HCT116 (cell line): ENCODE results near the gene CHCHD10. TPM values are rescaled to one million over a fixed set of nuclear protein-coding genes. Genes with fewer than 3 reads are reported as not detected.

Experiments used
- ATAC-seq: fragments of 200-7000 bp; cut with Tn5 transposase; 2 replicates; pipeline ENCODE4 v1.9.1; 2020; ENCODE audit warnings: mild to moderate bottlenecking, moderate library complexity
- BruUV-seq: library from RNA; stranded (reverse); fragments of 400-500 nt; replicated peaks from 2 replicates; lab custom pipeline; 2021; lab: Mats Ljungman, UMichigan
- CTCF ChIA-PET: fragments of 300-600 bp; sonication (Branson Sonifier 250); formaldehyde crosslinking; loops from one replicate; lab custom pipeline; 2021; ENCODE audit warnings: antibody characterized with exemption; lab: Charles Lee
- POLR2A ChIA-PET: fragments of 300-600, 350-600 bp; sonication (Branson Sonifier 250); formaldehyde crosslinking; loops from one replicate; lab custom pipeline; 2021; ENCODE audit warnings: antibody characterized with exemption; lab: Charles Lee
- RAD21 ChIA-PET, 2 experiments: fragments of 300-600 bp; sonication (Branson Sonifier 250); formaldehyde crosslinking; loops; one replicate each; lab custom pipeline; 2023; ENCODE audit warnings: low total read pairs in 2 of 2; ENCODE audit not compliant: uncharacterized antibody in 2 of 2, unreplicated experiment in 2 of 2, low non-redundant PET in 1 of 2; lab: Charles Lee
- DNase-seq: peaks from one replicate; pipeline ENCODE4 v3.0.0-alpha.2; 2010; ENCODE audit warnings: low read depth, low spot score
- H2AFZ ChIP-seq: fragments of 200-600 bp; shearing (Covaris generic), sonication (generic); 2 replicates; pipeline ENCODE4 v1.6.1; 2017; ENCODE audit warnings: low read depth, mixed run types, mixed read lengths, antibody characterized with exemption, low read length; ENCODE audit not compliant: poor library complexity, severe bottlenecking
- H3K27ac ChIP-seq: 2 replicates; pipeline ENCODE4 v1.5.1; 2012; ENCODE audit warnings: low read depth, low read length
- H3K27me3 ChIP-seq: fragments of 200-600 bp; sonication (generic); 2 replicates; pipeline ENCODE4 v1.6.1; 2016; ENCODE audit warnings: mixed run types, low read length, mixed read lengths; ENCODE audit not compliant: insufficient read depth
- H3K36me3 ChIP-seq, 2 experiments: fragments of 200-500 bp in 1 of 2; fragments of 200-600 bp in 1 of 2; sonication (Bioruptor generic) in 1 of 2; sonication (generic) in 1 of 2; 2 replicates each; pipeline versions ENCODE4 v1.5.1 to v1.6.1; 2014 to 2016; ENCODE audit warnings: low read length in 2 of 2, inconsistent platforms in 1 of 2, mixed read lengths in 1 of 2, mixed run types in 1 of 2; ENCODE audit not compliant: insufficient read depth in 2 of 2, control insufficient read depth in 1 of 2
- H3K4me1 ChIP-seq, 2 experiments: fragments of 200-600 bp in 1 of 2; sonication (generic) in 1 of 2; 2 replicates each; pipeline versions ENCODE4 v1.5.1 to v1.6.1; 2012 to 2017; ENCODE audit warnings: low read length in 2 of 2, inconsistent platforms in 1 of 2, mild to moderate bottlenecking in 1 of 2, mixed read lengths in 1 of 2, mixed run types in 1 of 2, moderate library complexity in 1 of 2; ENCODE audit not compliant: insufficient read depth in 2 of 2, control insufficient read depth in 1 of 2
- H3K4me2 ChIP-seq: fragments of 200-600 bp; sonication (generic); 2 replicates; pipeline ENCODE4 v1.6.1; 2017; ENCODE audit warnings: mixed run types, low read length, mixed read lengths
- H3K4me3 ChIP-seq, 2 experiments: fragments of 200-600 bp in 1 of 2; sonication (generic) in 1 of 2; replicated peaks in 1 of 2; 2 replicates each; pipeline ENCODE4 v1.5.1; 2011 to 2016; ENCODE audit warnings: low read length in 2 of 2, control low read depth in 1 of 2, low read depth in 1 of 2, mild to moderate bottlenecking in 1 of 2, mixed read lengths in 1 of 2, mixed run types in 1 of 2
- H3K79me2 ChIP-seq: fragments of 200-600 bp; sonication (generic); 2 replicates; pipeline ENCODE4 v1.6.1; 2017; ENCODE audit warnings: mild to moderate bottlenecking, mixed run types, low read length, moderate library complexity, mixed read lengths; ENCODE audit not compliant: insufficient read depth
- H3K9ac ChIP-seq: fragments of 200-600 bp; sonication (generic); 2 replicates; pipeline ENCODE4 v1.6.1; 2016; ENCODE audit warnings: low read length, mixed read lengths
- H3K9me2 ChIP-seq: fragments of 200-600 bp; sonication (generic), shearing (Covaris generic); 2 replicates; pipeline ENCODE4 v1.6.1; 2017; ENCODE audit warnings: mixed run types, mild to moderate bottlenecking, moderate library complexity; ENCODE audit not compliant: insufficient read depth
- H3K9me3 ChIP-seq, 2 experiments: fragments of 200-500 bp in 1 of 2; fragments of 200-600 bp in 1 of 2; sonication (Bioruptor generic) in 1 of 2; sonication (generic) in 1 of 2; 2 replicates each; pipeline ENCODE4 v1.6.1; 2014 to 2017; ENCODE audit warnings: low read length in 2 of 2, mixed read lengths in 2 of 2, inconsistent platforms in 1 of 2, low read depth in 1 of 2, mild to moderate bottlenecking in 1 of 2, mixed run types in 1 of 2, moderate library complexity in 1 of 2; ENCODE audit not compliant: control insufficient read depth in 1 of 2, insufficient read depth in 1 of 2
- H4K20me1 ChIP-seq: fragments of 200-600 bp; sonication (generic), shearing (Covaris generic); 2 replicates; pipeline ENCODE4 v1.6.1; 2017; ENCODE audit warnings: mixed run types, mild to moderate bottlenecking, moderate library complexity; ENCODE audit not compliant: insufficient read depth
- ATF3 ChIP-seq: IDR thresholded peaks from 2 replicates; pipeline ENCODE4 v1.6.1; 2012
- CBX3 ChIP-seq: IDR thresholded peaks from 2 replicates; pipeline ENCODE4 v1.6.1; 2012; ENCODE audit warnings: low read depth
- CEBPB ChIP-seq: IDR thresholded peaks from 2 replicates; pipeline ENCODE4 v1.6.1; 2012; ENCODE audit warnings: low read depth
- CTCF ChIP-seq, 3 experiments: fragments of 200-600 bp in 1 of 3; sonication (generic) in 1 of 3; IDR thresholded peaks in 2 of 3; conservative IDR thresholded peaks in 1 of 3; 2 replicates each; pipeline ENCODE4 v1.5.1; 2012 to 2017; ENCODE audit warnings: low read depth in 2 of 3, low read length in 2 of 3, antibody characterized with exemption in 1 of 3, borderline replicate concordance in 1 of 3, control low read depth in 1 of 3, mild to moderate bottlenecking in 1 of 3, mixed read lengths in 1 of 3, mixed run types in 1 of 3, moderate library complexity in 1 of 3; ENCODE audit not compliant: insufficient read depth in 1 of 3
- ELF1 ChIP-seq: IDR thresholded peaks from 2 replicates; pipeline ENCODE4 v1.6.1; 2012; ENCODE audit warnings: low read depth, borderline replicate concordance
- EZH2 ChIP-seq: fragments of 200-600 bp; sonication (generic); IDR thresholded peaks from 2 replicates; pipeline ENCODE4 v1.6.1; 2017; ENCODE audit warnings: antibody characterized with exemption, mixed run types
- EZH2phosphoT487 ChIP-seq: fragments of 200-600 bp; IDR thresholded peaks from 2 replicates; pipeline ENCODE4 v1.6.1; 2018; ENCODE audit warnings: antibody characterized with exemption, borderline replicate concordance
- FOSL1 ChIP-seq: IDR thresholded peaks from 2 replicates; pipeline ENCODE4 v1.6.1; 2012; ENCODE audit warnings: low read depth
- JUND ChIP-seq: IDR thresholded peaks from 2 replicates; pipeline ENCODE4 v1.6.1; 2012
- MAX ChIP-seq: IDR thresholded peaks from 2 replicates; pipeline ENCODE4 v1.6.1; 2012
- POLR2A ChIP-seq: IDR thresholded peaks from 2 replicates; pipeline ENCODE4 v1.7.0; 2011; ENCODE audit warnings: borderline replicate concordance; ENCODE audit not compliant: insufficient read depth, insufficient read length; ENCODE audit errors: extremely low read depth
- RAD21 ChIP-seq: IDR thresholded peaks from 2 replicates; pipeline ENCODE4 v1.6.1; 2012; ENCODE audit warnings: low read depth, mild to moderate bottlenecking
- REST ChIP-seq: IDR thresholded peaks from 2 replicates; pipeline ENCODE4 v1.6.1; 2012; ENCODE audit warnings: low read depth
- SIN3A ChIP-seq: IDR thresholded peaks from 2 replicates; pipeline ENCODE4 v1.6.1; 2012; ENCODE audit warnings: low read depth
- SP1 ChIP-seq: IDR thresholded peaks from 2 replicates; pipeline ENCODE4 v1.6.1; 2012; ENCODE audit warnings: low read depth
- SRF ChIP-seq: IDR thresholded peaks from 2 replicates; pipeline ENCODE4 v1.6.1; 2012; ENCODE audit warnings: low read depth
- YY1 ChIP-seq: IDR thresholded peaks from 2 replicates; pipeline ENCODE4 v1.6.1; 2011; ENCODE audit warnings: low read length, low read depth, moderate library complexity, mild to moderate bottlenecking; ENCODE audit not compliant: insufficient replicate concordance; ENCODE audit errors: extremely low read depth
- ZFX ChIP-seq: fragments of 450-650 bp; IDR thresholded peaks from 2 replicates; pipeline ENCODE4 v1.6.1; 2017
- ZNF274 ChIP-seq: fragments of 200-500 bp; sonication (Bioruptor generic); IDR thresholded peaks from 2 replicates; pipeline ENCODE4 v1.6.1; 2014; ENCODE audit warnings: mild to moderate bottlenecking, low read depth, low read length, inconsistent platforms
- intact Hi-C: fragments of 100-400 bp; cut with micrococcal nuclease; formaldehyde crosslinking; loops from 2 replicates; pipeline ENCODE4 v1.10.0; 2022
- total RNA-seq: library from RNA; stranded (reverse); gene quantifications from one replicate; pipeline ENCODE4 v1.2.1, GENCODE V29; 2021; ENCODE audit not compliant: unreplicated experiment

CHCHD10 gene
- total RNA-seq, 1 experiment from 2014 or later = 279 TPM

- H3K27me3 ChIP-seq = no peaks in the 10 kb centered on the region
- no peak overlapping the region for H3K4me2 ChIP-seq
- BruUV-seq = no TSS peak
- DNase-seq (no peak), ATAC-seq (no peak)
- no peak overlapping the region for H3K4me3 ChIP-seq
- no peaks in the 10 kb centered on the region for H4K20me1 ChIP-seq
- ChIA-PET CTCF (no interaction called here), RAD21 (no interaction called here), POLR2A (no interaction called here)
- H3K9me2 ChIP-seq = no peaks in the 10 kb centered on the region
- no peaks in the 10 kb centered on the region for H3K9me3 ChIP-seq
- TF ChIP-seq EZH2phosphoT487 = no peak
- no peak for TF ChIP-seq RAD21
- no peak for TF ChIP-seq SP1
- no peak for TF ChIP-seq CEBPB
- no peak for TF ChIP-seq ATF3
- TF ChIP-seq MAX = no peak
- TF ChIP-seq EZH2 = no peak
- TF ChIP-seq SRF = no peak
- no peak for TF ChIP-seq CTCF (IDR thresholded peaks at IDR 0.05 in 2 of 3, conservative IDR thresholded peaks at IDR 0.05 in 1 of 3; ENCODE audit: borderline replicate concordance in 1 of 3, insufficient read depth in 1 of 3, low read depth in 2 of 3, low read length in 2 of 3)
- no peak for TF ChIP-seq ZFX
- TF ChIP-seq CBX3 = no peak
- no peak for TF ChIP-seq REST
- no peak for TF ChIP-seq ZNF274
- TF ChIP-seq JUND = no peak
- no peak for TF ChIP-seq SIN3A
- no peak for TF ChIP-seq YY1
- no peak for TF ChIP-seq POLR2A
- no peak for TF ChIP-seq ELF1
- no peak for TF ChIP-seq FOSL1
- no peak overlapping the region for H3K27ac ChIP-seq
- H3K9ac ChIP-seq = no peak overlapping the region
- H3K4me1 ChIP-seq = no peaks in the 10 kb centered on the region
- intact Hi-C loops = no loop called here
- no peak overlapping the region for H2AFZ ChIP-seq
- no peaks in the 10 kb centered on the region for H3K79me2 ChIP-seq
- peaks cover 39 to 50% of the 10 kb centered on the region in 2 experiments for H3K36me3 ChIP-seq
These were observed 35.4 kb upstream of the CHCHD10 start for GRCh38 chr22:23803001-23803819.
